Measurements from ENCODE around the gene HEPACAM.

Gene HEPACAM

GRCh38 chr11:124898711-124899110 is 37.1 kb downstream of the HEPACAM start:
- peak; percentile 80 for DNase-seq (ENCODE audit: low spot score)

- DNase-seq (ENCODE audit: low spot score): no peak
Observed at GRCh38 chr11:124898263-124898680, 37.6 kb downstream of the HEPACAM start.

GRCh38 chr11:124897674-124898262 is 38.1 kb downstream of the HEPACAM start, which contains the start of gene ROBO4:
Gene ROBO4 (minus strand): TSS chr11:124897865. CDS start chr11:124897795, 70 bp downstream.
- DNase-seq (ENCODE audit: low spot score): no peak

GRCh38 chr11:124896821-124897391 is 38.9 kb downstream of the HEPACAM start:
- DNase-seq (ENCODE audit: low spot score): no peak

GRCh38 chr11:124896071-124896750 is 39.6 kb downstream of the HEPACAM start:
- no peak for DNase-seq (ENCODE audit: low spot score)

- no peak for DNase-seq (ENCODE audit: low spot score)
Observed at GRCh38 chr11:124895471-124895971, 40.3 kb downstream of the HEPACAM start.

- no peak for DNase-seq (ENCODE audit: low spot score)
Observed at GRCh38 chr11:124894606-124895430, 41.0 kb downstream of the HEPACAM start.

GRCh38 chr11:124893781-124894401 is 42.0 kb downstream of the HEPACAM start:
- DNase-seq (ENCODE audit: low spot score): no peak

- DNase-seq (ENCODE audit: low spot score): no peak
Observed at GRCh38 chr11:124892750-124893454, 42.9 kb downstream of the HEPACAM start.

GRCh38 chr11:124892146-124892545 is 43.7 kb downstream of the HEPACAM start:
- no peak for DNase-seq (ENCODE audit: low spot score)

GRCh38 chr11:124891373-124891861 is 44.4 kb downstream of the HEPACAM start:
- no peak for DNase-seq (ENCODE audit: low spot score)

- no peak for DNase-seq (ENCODE audit: low spot score)
Observed at GRCh38 chr11:124890683-124891372, 45.0 kb downstream of the HEPACAM start.

GRCh38 chr11:124890151-124890550 is 45.7 kb downstream of the HEPACAM start:
- no peak for DNase-seq (ENCODE audit: low spot score)

- no peak for DNase-seq (ENCODE audit: low spot score)
Observed at GRCh38 chr11:124889191-124890091, 46.4 kb downstream of the HEPACAM start.

GRCh38 chr11:124887667-124888013 is 48.2 kb downstream of the HEPACAM start:
- DNase-seq (ENCODE audit: low spot score): no peak

- no peak for DNase-seq (ENCODE audit: low spot score)
Observed at GRCh38 chr11:124886978-124887666, 48.7 kb downstream of the HEPACAM start.

GRCh38 chr11:124886476-124886875 is 49.4 kb downstream of the HEPACAM start:
- DNase-seq (ENCODE audit: low spot score): no peak

- no peak for DNase-seq (ENCODE audit: low spot score)
Observed at GRCh38 chr11:124884869-124885479, 50.9 kb downstream of the HEPACAM start.

All from globus pallidus (tissue), 1 donor.